Vagina (tissue), 2 donors: ENCODE data around the gene C12orf43.

Experiments
- POLR2A ChIP-seq, 2 donors: fragments of 450-650 bp; IDR thresholded peaks; one replicate each; pipeline ENCODE4 v1.6.1; 2017; ENCODE audit warnings: antibody characterized with exemption in 2 of 2, mild to moderate bottlenecking in 2 of 2, moderate library complexity in 2 of 2
- POLR2AphosphoS5 ChIP-seq, 2 donors: sonication (generic); formaldehyde crosslinking; IDR thresholded peaks; one replicate each; pipeline ENCODE4 v1.9.0; 2017; ENCODE audit warnings: antibody characterized with exemption in 2 of 2, mild to moderate bottlenecking in 2 of 2, low read depth in 1 of 2; ENCODE audit not compliant: insufficient read depth in 1 of 2
- TF ChIP-seq, protein P1 (sequence below), 3 experiments: fragments of 450-650 bp in 2 of 3; fragments of 200-600 bp in 1 of 3; sonication (generic) in 1 of 3; IDR thresholded peaks; one replicate each; pipeline ENCODE4 v1.5.1; 2017 to 2019; ENCODE audit warnings: antibody characterized with exemption in 3 of 3, mild to moderate bottlenecking in 2 of 3, moderate library complexity in 2 of 3

DNA sequence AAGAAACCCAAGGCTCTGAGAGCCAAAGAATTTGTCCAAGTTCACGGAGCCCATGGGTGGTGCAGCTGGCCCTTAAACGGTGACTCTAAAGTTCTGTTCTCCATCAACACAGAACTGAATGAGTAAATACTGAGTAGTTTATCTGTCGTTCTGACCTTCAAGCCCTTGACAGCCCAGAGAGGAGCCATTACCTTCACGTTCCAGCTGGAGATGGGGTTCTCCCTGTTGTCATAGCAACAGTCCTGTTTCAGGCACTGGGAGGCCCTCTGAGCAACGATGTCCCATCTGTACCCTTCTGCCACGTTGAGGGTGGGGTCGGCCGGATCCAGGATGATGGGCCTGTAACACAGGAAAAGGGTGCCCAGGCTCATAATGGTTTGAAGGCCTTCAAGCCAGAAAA lies 7.5 kb upstream of the C12orf43 start:
- TF ChIP-seq POLR2A (IDR thresholded peaks at IDR 0.05) (no peak), POLR2AphosphoS5 (IDR thresholded peaks at IDR 0.05; ENCODE audit: insufficient read depth in 1 of 2, low read depth in 1 of 2) (no peak)
- TF ChIP-seq, protein P1, sequence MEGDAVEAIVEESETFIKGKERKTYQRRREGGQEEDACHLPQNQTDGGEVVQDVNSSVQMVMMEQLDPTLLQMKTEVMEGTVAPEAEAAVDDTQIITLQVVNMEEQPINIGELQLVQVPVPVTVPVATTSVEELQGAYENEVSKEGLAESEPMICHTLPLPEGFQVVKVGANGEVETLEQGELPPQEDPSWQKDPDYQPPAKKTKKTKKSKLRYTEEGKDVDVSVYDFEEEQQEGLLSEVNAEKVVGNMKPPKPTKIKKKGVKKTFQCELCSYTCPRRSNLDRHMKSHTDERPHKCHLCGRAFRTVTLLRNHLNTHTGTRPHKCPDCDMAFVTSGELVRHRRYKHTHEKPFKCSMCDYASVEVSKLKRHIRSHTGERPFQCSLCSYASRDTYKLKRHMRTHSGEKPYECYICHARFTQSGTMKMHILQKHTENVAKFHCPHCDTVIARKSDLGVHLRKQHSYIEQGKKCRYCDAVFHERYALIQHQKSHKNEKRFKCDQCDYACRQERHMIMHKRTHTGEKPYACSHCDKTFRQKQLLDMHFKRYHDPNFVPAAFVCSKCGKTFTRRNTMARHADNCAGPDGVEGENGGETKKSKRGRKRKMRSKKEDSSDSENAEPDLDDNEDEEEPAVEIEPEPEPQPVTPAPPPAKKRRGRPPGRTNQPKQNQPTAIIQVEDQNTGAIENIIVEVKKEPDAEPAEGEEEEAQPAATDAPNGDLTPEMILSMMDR (IDR thresholded peaks at IDR 0.05) = no peak
